ENCODE data around the gene MAD1L1.

The MAD1L1 gene

GRCh38 chr7:1853986-1854865 is 378.5 kb downstream of the MAD1L1 start:
- FAIRE-seq, result no peak

DNA sequence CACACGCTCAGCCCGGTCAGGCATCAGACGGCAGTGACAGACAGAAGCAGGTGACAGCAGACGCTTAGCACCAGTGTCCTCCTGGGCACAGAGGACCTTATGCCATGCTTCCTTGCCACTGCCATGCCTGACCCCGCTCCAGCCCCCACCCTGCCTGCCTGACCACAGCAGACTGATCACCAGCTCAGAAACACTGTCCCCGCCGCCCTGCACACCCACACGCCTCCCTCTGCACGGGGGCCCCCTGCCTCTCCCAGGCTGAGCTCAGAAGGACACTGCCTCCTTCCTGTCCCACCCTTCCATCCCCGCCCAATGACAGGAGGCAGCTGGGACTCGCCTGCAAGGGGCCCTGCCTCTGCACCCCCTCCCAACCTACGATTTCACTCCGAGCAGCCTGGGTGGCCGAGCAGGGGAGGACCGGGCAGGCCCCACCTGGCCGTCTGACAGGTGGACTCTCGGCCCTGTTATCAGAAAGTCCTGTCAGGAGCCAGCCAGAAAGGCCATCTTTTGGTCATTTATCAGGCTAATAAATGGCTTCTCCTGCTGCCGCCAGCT is 379.2 kb downstream of the MAD1L1 start:
- FAIRE-seq, result no peak

DNA sequence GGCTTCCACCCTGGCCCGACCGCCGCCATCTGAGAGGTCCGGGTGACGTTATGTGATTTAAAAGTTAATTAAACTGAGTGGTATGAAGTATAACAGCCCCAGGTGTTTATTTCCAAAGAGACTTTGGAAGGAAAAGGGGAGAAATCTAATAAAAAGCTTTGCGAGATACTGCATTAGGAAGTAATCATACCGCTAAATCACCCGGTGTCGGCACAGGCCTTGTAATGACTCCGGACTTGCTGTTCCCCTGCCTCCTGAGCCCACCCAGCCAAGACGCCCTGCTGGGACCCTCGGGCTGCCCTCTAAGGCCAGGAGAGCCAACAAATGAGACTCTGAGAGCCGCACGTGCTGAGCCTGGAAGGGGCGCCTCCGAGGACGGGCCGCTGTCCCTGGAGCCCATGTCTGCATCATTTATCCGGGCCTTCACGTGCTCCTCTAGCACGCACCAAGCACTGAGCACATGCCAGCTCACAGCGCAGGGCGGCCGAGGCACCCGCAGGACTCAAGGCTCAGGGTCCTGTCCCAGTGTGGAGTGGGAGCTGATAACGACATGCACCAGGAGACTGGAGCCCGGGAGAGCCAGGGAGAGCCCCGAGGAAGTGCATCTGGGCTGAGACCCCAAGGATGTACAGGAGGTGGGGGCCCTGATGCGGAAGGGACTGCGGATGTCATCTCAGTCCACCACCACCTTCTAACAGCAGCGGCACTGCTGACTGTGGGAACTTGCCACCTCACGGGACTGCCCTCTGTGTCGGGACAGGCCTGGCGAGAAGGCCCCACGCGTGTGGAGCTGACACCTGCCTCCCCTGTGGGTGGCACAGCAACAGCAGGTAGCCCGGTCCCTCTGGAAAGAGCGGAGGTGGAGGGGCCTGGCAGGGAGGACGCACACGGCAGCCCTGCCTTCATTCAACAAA is 380.0 kb downstream of the MAD1L1 start:
- no peak for FAIRE-seq

- FAIRE-seq, result no peak
Measured at GRCh38 chr7:1851721-1852516, 380.8 kb downstream of the MAD1L1 start.

- FAIRE-seq, result no peak
Measured at GRCh38 chr7:1850976-1851571, 381.7 kb downstream of the MAD1L1 start.

GRCh38 chr7:1850111-1850975 is 382.4 kb downstream of the MAD1L1 start:
- no peak for FAIRE-seq

GRCh38 chr7:1849351-1850041 is 383.2 kb downstream of the MAD1L1 start:
- FAIRE-seq, result no peak

GRCh38 chr7:1848911-1849311 is 383.8 kb downstream of the MAD1L1 start:
- FAIRE-seq, result no peak

GRCh38 chr7:1848013-1848640 is 384.6 kb downstream of the MAD1L1 start:
- no peak for FAIRE-seq

- FAIRE-seq, result no peak
Measured at GRCh38 chr7:1847260-1848001, 385.3 kb downstream of the MAD1L1 start.

DNA sequence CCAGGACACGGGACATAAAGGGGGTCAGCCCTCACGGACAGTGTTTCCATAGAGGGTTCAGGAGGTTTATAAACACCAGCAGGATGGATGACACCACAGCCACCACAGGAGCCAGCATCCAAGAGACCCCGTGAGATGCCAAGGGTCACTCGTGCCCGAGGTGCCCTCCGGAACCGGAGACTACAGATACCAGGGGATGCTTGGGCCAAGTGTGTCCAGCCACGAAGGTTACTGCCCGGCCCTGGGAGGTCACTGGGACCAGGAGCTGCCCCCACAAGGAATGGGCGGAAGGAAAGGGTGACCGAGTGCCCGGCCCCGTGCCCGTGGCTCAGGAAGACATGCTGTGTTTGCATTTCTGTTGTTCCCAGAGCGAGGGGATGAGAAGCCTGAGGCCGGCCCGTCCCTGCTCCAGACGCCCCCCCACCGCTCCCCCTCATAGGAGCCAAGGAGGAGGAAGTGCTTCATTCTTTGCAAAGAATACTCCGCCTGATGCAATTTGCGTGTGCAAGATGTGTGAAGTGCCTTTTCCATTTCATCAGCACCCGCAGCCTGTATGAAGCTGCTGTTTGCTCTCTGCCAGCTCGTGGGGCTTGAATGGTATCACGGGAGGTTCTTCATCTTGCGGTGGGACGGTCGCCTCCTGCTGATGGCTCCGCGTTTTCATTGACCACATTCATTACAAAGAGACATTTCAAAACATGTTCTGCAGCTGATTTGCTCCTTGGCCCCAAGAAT is 386.2 kb downstream of the MAD1L1 start:
- no peak for FAIRE-seq

DNA sequence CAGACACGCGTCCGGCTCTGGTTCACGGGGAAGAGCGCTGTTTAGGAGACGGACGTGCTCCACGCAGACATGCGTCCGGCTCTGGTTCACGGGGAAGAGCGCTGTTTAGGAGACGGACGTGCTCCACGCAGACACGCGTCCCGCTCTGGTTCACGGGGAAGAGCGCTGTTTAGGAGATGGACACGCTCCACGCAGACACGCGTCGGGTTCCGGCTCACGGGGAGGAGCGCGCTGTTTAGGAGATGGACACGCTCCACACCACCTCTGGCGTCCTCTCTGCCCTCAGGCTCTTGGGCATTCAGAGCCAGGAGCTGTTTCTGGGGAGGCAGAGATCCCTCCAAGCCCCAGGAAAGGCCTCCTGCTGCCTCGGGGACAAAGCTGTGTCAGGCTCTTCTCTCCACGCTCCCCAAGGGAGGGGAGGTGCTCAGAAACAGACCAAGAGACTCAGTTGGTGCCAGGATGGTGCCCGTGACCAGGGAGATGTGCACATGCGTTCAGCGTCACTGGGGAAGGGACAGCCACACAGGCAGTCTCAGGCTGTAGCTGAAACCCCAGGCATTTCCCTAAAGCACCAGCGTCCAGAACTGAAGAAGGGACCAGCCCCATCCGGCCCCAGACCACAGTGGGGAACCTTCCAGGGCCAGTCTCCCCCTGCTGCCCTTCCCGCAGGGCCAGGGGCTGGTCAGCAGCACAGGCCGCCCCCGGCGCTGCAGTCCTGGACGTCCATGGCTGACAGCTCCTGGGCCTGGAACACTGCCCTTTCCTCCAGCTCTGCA is 387.0 kb downstream of the MAD1L1 start:
- no peak for FAIRE-seq

GRCh38 chr7:1844951-1845390 is 387.8 kb downstream of the MAD1L1 start:
- no peak for FAIRE-seq

DNA sequence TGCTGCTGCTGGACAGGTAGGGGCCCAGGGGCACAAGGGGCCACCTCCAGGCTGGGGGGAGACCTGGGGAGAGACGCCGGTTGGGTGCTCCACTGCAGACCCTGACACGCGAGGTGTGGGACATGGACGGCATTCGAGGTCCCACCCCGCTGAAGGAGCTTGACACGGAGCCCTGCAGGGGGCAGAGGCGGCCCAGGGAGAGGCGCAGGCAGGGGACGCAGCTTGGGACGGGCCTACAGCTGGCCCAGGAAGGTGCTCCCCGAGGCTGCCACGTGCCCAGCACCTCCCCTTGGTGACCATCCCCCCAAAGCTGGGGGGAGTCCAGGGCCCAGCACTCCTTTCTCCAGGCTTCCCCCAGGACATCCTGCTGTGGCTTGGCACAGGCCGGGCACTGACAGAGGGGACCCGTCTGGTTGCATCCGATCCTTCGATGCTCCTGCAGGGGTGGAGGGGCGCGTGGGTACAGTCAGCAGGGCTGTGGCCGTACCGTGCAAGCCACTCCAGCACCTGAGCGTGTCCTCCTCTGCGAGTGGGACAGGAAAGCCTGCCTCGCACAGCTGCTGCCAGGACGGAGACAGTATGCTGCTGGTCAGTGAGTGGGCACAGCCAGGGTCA is 388.3 kb downstream of the MAD1L1 start:
- no peak for FAIRE-seq

GRCh38 chr7:1843921-1844335 is 388.8 kb downstream of the MAD1L1 start:
- FAIRE-seq, result no peak

DNA sequence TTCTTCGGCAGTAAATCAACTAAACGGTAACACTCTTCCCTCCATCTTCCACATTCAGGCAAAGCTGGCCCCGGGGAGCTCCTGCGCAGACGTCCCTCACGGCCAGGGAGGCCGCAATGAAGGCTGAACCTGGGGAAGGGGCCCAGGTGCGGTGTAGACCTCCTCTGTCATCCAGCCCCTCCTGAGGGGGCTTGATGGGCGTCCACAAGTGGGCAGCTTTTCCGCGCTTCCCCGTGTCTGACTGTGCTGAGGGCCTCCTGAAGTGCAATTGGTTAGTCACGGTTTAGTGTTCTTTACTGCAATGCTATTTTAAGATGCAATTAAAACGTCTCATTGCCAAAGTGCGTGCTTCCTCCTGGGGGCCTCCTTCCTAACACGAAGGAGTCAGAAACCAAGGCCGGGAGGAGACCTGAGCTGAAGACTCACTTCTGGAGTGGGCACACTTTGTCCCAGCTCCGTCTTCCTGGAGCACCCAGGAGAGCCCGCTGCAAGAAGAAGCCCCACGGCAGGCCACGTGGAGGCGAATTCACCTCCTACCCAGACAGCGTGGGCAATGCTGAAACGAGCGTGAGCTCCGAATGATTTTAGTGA is 389.4 kb downstream of the MAD1L1 start:
- FAIRE-seq, result no peak

All from endometrium (tissue), 2 donors.